ENCODE data around the gene ADGRA1. TPM values are rescaled to one million over a fixed set of nuclear protein-coding genes. Genes with fewer than 3 reads are reported as not detected.

Gene ADGRA1, protein sequence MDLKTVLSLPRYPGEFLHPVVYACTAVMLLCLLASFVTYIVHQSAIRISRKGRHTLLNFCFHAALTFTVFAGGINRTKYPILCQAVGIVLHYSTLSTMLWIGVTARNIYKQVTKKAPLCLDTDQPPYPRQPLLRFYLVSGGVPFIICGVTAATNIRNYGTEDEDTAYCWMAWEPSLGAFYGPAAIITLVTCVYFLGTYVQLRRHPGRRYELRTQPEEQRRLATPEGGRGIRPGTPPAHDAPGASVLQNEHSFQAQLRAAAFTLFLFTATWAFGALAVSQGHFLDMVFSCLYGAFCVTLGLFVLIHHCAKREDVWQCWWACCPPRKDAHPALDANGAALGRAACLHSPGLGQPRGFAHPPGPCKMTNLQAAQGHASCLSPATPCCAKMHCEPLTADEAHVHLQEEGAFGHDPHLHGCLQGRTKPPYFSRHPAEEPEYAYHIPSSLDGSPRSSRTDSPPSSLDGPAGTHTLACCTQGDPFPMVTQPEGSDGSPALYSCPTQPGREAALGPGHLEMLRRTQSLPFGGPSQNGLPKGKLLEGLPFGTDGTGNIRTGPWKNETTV
- under 1 TPM; 0.10 to 0.56 TPM for total RNA-seq
- long read RNA-seq, donor 1: 0 reads
- long read RNA-seq, donor 2, partial matches to known transcripts: 0 of 1 reads
- long read RNA-seq, donor 2, other reads (novel, unspliced or antisense): 1 of 1 reads

- intact Hi-C loops (cut with DNase I): no loop called here
- DNase-seq (ENCODE audit: low spot score): no peak
These were observed at the start of gene ADGRA1 for GRCh38 chr10:133087679-133088178. Gene ADGRA1, plus strand, starts transcription at chr10:133087924. Its CDS starts 986 bp downstream, at chr10:133088910.

GRCh38 chr10:133038036-133038823 lies 49.5 kb upstream of the ADGRA1 start:
- intact Hi-C loops (cut with DNase I): no loop called here
- no peak for DNase-seq (ENCODE audit: low spot score)

DNA sequence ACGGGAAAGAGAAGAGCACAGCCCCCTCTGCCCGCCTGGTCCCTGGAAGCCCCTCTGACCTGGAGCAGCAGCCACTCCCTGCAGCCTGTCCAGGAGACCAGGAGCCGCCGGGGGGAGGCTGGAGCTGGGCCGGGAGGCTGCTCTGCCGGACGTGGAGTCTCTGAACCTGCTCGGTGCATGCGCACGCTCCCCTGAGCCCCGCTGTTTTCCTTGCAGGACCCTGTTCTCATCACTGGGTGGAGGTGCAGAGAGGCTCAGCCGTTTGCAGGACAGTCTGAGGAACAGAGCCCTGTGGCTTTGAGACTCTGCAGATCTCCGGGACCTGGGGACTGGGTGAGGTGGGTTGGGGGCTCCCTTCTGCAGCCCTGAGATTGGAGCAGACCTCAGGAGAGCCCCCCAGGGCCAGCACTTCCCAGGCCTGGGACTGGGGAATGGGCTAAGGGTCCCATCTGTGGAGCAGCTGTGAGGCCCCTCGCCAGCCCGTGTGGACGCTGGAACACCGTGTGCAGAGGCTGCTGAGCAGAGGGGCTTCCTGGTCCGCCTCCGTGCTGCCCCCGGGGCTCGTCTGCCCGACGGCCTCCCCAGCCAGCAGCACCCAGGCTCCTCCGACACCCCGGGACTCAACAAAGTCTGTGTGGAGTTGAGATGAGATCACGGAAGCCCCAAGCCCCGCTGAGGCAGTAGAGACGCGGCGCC lies 48.5 kb upstream of the ADGRA1 start:
- intact Hi-C loops (cut with DNase I): no loop called here
- no peak for DNase-seq (ENCODE audit: low spot score)

- intact Hi-C loops (cut with DNase I): no loop called here
These were observed 47.9 kb upstream of the ADGRA1 start for GRCh38 chr10:133039803-133040165.

GRCh38 chr10:133040198-133040597 lies 47.5 kb upstream of the ADGRA1 start:
- no peak for DNase-seq (ENCODE audit: low spot score)
- intact Hi-C loops (cut with DNase I): no loop called here

More at GRCh38 chr10:133039803-133040165, 47.9 kb upstream of the ADGRA1 start:
- DNase-seq (ENCODE audit: low spot score): no peak

DNA sequence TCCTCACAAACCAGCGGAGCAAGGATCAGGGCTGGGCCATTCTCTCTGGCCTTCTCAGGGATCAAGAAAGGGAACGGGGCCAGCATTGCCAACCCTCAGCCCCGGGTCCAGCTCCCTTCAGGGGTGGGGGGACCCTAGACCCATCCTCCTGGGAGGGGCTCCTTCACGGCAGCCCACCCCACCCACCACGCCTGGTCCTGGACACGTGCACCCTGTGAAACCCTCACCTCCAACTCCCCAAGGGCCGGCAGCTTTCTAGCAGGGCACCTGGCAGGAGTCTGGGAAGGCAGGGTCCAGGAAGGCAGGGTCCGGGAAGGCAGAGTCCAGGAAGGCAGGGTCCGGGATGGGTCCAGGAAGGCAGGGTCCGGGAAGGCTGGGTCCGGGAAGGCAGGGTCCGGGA lies 46.6 kb upstream of the ADGRA1 start:
- intact Hi-C loops (cut with DNase I): no loop called here

DNA sequence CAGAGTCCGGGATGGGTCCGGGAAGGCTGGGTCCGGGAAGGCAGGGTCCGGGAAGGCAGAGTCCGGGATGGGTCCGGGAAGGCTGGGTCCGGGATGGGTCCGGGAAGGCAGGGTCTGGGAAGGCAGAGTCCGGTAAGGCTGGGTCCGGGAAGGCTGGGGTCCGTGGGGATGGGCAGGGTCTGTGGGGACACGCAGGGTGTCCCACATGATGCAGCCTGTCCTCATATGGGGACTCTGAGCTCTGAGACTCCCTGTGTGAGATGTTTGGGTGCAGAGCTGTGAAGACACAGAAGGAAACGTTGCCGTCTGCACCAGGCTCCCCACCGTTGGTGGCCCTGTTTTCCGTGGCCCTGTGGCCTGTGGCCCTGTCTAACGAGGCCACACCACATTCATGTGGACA lies 45.7 kb upstream of the ADGRA1 start:
- intact Hi-C loops (cut with DNase I): no loop called here
- DNase-seq (ENCODE audit: low spot score): no peak

More for the DNA sequence above, 46.6 kb upstream of the ADGRA1 start:
- DNase-seq (ENCODE audit: low spot score): no peak

DNA sequence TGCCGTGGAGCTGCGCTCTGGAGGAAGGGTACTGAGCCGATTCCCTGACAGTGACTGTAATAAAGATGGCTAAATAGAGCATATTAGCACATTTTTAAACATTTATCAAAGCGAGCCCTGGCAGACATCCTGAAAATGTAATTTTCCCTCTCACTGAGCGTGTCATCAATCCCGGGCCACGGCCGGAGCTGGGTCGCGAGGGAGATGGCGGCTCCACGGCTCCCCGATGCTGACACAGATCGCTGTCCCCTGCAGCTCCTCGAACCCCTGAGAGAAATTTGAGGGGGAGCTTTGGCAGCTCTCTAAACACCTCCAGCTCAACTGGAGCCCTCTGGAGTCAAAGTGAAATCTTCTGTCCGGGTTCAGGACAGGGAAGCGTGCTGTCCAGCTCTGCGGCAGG lies 44.9 kb upstream of the ADGRA1 start:
- DNase-seq (ENCODE audit: low spot score): no peak
- intact Hi-C loops (cut with DNase I): no loop called here

DNA sequence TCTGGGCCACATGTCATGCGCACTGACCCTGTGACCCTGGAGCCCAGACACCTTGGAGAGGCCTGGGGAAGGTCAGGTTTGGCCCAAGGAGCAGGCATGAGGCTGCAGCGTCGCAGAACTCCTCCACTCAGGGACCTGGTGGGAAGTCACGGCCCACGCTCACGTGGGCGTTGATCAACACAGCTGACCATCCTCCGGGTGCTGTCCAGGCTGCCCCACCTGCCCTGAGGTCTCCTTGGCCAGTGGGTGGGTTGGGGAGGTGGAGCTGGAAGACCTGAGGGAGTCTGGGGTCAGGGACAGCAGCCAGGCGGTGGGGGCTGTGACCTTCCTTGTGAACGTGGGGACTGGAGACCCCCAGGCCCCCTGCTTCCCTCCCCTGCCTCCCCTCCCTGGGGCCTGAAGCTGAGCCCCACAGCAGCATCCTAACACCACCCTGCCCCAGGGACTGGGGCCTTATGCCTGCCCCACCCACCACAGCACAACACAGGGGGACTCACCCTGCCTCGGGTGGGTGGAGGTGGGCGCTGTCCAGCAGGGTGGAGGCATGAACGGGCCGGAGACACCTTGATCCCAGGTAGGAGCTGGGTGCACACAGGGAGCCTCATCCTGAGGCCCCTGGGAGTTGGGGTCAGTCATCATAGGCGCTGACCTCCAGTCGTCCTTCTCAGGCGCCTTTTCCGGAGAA lies 44.0 kb upstream of the ADGRA1 start:
- DNase-seq (ENCODE audit: low spot score): no peak
- intact Hi-C loops (cut with DNase I): no loop called here

GRCh38 chr10:133044401-133044811 lies 43.3 kb upstream of the ADGRA1 start:
- no peak for DNase-seq (ENCODE audit: low spot score)
- intact Hi-C loops (cut with DNase I): no loop called here

- intact Hi-C loops (cut with DNase I): no loop called here
- DNase-seq (ENCODE audit: low spot score): no peak
These were observed 42.0 kb upstream of the ADGRA1 start for GRCh38 chr10:133045556-133046389.

DNA sequence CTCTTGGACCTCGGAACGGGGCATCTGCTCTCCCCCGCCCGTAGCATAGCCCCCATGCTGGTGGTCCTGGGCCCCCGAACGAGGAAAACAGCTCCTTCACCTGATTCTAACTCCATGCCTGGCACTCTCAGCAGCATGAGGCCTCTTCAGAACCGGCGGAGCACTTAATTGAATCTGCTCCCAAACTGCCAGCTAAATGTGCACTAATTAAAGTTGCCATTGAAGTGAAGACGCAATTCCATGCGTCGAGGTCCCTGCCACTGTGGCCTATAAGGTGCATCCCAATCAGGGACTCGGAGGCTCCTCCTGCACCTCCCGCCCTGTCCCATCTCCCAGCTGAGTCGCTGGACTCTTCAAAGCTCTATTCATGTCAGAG lies 41.3 kb upstream of the ADGRA1 start:
- intact Hi-C loops (cut with DNase I): no loop called here

GRCh38 chr10:133047526-133048123 lies 40.1 kb upstream of the ADGRA1 start:
- intact Hi-C loops (cut with DNase I): no loop called here

More for the DNA sequence above, 41.3 kb upstream of the ADGRA1 start:
- no peak for DNase-seq (ENCODE audit: low spot score)

DNA sequence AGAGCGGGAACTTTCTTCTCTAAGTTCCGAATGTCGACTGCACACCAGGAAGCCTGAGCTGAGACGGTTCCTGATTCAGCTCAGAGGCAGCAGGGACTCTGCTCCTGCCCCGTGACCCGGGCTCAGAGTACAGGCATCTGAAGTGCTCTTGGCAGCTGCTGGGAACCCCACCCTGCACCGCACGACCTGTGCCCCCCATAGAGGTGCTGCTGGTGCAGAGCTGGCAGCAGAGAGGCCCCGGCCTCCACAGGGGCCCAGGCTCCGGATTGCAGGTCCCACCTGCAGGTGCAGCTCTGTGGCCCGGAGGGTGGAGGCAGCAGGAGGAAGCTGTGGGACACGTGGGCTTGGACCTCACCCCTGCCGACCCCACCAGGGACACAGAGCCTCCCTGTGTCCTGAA lies 39.5 kb upstream of the ADGRA1 start:
- DNase-seq (ENCODE audit: low spot score): no peak
- intact Hi-C loops (cut with DNase I): no loop called here

More at GRCh38 chr10:133047526-133048123, 40.1 kb upstream of the ADGRA1 start:
- DNase-seq (ENCODE audit: low spot score): no peak

DNA sequence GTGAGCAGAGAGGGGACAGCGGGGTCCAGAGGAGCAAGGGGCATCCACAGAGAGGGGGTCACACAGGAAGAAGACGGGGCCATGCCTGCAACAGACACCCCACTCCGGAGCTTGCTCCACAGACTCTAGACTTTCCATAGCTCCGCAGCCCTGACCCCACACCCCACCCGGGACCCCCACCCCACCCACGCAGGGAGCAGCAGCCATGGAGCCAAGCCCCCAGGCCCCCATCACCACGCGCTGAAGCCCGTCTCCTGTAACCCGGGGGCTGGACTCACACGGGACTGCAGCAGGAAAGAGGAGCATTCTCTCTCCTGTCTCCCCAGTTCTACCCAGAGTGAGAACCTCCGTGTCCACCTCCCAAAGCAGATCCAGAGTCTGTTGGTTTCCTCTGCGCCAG lies 38.8 kb upstream of the ADGRA1 start:
- intact Hi-C loops (cut with DNase I): no loop called here
- no peak for DNase-seq (ENCODE audit: low spot score)

DNA sequence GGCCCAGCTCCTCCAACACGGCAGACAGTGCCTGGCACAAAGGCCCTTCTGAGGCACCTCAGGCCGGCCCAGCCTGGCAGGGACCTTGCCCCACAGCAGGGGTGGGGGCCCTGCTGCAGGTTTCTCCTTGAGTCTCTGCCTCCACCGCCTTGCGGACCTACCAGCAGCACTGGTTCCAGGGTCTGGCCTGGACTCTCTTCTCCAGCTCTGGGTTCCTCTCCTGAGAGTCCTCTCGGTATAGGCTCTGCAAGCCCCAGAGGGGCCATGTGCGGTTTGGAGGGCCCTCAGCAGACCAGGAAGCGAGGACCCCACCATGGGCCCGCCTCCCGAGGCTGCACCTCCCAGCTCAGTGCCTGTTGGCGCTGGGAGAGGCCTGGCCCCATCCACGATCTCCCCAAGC lies 38.1 kb upstream of the ADGRA1 start:
- no peak for DNase-seq (ENCODE audit: low spot score)
- intact Hi-C loops (cut with DNase I): no loop called here

DNA sequence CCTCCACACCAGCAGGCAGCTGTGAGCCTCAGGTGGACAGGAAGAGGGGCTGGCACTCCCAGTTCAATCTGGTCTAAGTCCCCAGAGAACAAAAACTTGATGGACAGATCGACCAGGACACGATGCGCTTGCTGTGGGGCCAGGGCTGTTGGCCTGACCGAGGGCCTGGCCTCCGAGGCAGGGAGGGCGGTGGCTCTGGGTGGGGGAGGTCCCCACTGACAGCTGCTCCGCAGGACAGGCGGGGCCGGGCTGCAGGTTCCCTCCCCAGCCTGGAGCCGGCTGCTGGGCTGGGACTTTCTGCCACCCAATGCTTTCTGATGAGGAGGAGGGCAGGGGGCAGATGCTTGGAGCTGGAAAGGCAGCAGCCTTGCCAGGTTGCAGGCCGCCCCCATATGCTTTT lies 37.4 kb upstream of the ADGRA1 start:
- DNase-seq (ENCODE audit: low spot score): no peak
- intact Hi-C loops (cut with DNase I): no loop called here

- no peak for DNase-seq (ENCODE audit: low spot score)
- intact Hi-C loops (cut with DNase I): no loop called here
These were observed 35.6 kb upstream of the ADGRA1 start for GRCh38 chr10:133052076-133052475.

Data from posterior vena cava (tissue), 2 donors.